Measurements from ENCODE around the gene PARM1. TPM values are rescaled to one million over a fixed set of nuclear protein-coding genes. Genes with fewer than 3 reads are reported as not detected.

The PARM1 gene
- total and polyA plus RNA-seq, 12 donors, result 11.3 to 204 (median 70.6) TPM

DNA sequence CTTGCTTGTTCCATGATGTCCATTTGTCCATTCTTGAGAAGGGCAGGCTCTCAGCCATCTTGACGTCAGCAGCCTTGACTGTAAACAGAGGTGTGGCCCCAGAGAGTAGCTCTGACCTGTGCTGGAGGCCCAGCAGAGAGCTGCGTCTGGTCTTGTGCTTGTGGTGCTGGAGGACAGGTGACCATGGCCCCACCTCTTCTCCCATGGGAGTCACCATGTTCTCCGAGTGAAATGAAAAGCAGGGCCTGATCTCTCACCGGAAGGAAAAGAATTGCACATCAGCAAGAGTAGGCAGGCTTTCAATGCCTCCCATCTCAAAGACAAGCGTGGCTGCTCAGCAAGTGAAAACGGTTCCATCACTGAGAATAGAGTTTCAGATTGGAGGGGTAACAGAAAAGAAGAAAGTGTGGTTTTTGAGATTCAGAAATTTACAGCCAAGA, 11.5 kb downstream of the PARM1 start:
- H3K9me3 ChIP-seq (replicated peaks in 1 of 3), result no peaks in the 10 kb centered on the region
- H3K27ac ChIP-seq, result no peak overlapping the region
- WGBS, 4 donors, result 68 to 80% (median 72%) methylated on average over 6 of the region's 6 CpGs
- DNase-seq, result no peak
- H3K36me3 ChIP-seq (replicated peaks in 1 of 2), result no peaks in the 10 kb centered on the region
- H3K4me1 ChIP-seq (replicated peaks in 1 of 2), result no peaks in the 10 kb centered on the region
- no peaks in the 10 kb centered on the region for H3K27me3 ChIP-seq
- H3K4me3 ChIP-seq, result no peak overlapping the region
- TF ChIP-seq POLR2A (IDR thresholded peaks at IDR 0.05), result no peak
- TF ChIP-seq, protein P1, sequence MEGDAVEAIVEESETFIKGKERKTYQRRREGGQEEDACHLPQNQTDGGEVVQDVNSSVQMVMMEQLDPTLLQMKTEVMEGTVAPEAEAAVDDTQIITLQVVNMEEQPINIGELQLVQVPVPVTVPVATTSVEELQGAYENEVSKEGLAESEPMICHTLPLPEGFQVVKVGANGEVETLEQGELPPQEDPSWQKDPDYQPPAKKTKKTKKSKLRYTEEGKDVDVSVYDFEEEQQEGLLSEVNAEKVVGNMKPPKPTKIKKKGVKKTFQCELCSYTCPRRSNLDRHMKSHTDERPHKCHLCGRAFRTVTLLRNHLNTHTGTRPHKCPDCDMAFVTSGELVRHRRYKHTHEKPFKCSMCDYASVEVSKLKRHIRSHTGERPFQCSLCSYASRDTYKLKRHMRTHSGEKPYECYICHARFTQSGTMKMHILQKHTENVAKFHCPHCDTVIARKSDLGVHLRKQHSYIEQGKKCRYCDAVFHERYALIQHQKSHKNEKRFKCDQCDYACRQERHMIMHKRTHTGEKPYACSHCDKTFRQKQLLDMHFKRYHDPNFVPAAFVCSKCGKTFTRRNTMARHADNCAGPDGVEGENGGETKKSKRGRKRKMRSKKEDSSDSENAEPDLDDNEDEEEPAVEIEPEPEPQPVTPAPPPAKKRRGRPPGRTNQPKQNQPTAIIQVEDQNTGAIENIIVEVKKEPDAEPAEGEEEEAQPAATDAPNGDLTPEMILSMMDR (IDR thresholded peaks at IDR 0.05), result no peak
- intact Hi-C loops (cut with DNase I), result no loop called here

DNA sequence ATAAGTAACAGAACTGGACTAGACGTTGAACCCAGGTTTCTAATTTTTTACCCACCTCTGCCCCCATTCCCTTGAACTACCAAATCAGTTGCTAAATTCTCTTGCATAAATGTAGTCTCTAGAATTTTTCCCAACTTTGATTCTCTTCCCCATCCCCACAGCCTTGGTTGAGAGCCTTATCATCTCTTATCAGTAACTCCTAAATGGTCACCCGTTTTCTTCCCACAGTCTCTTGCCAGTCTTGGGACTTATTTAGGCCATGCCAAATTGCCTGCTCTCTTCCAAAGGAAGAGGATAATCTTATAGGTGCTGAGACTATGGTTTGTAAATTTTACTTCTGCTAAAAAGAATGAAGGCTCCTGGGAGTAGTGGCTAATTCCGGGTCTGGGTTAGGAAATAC, 13.3 kb downstream of the PARM1 start:
- Histone ChIP-seq H3K4me1 (replicated peaks in 1 of 2) (no peaks in the 10 kb centered on the region), H3K9me3 (replicated peaks in 1 of 3) (no peaks in the 10 kb centered on the region), H3K27ac (no peak overlapping the region), H3K4me3 (no peak overlapping the region), H3K36me3 (replicated peaks in 1 of 2) (no peaks in the 10 kb centered on the region), H3K27me3 (no peaks in the 10 kb centered on the region)
- 61 to 69% (median 64%) methylated on average over 3 of the region's 3 CpGs for WGBS, 4 donors
- intact Hi-C loops (cut with DNase I), result no loop called here
- no peak for DNase-seq
- no peak for TF ChIP-seq POLR2A (IDR thresholded peaks at IDR 0.05)
- TF ChIP-seq, protein P1 (IDR thresholded peaks at IDR 0.05), result no peak

DNA sequence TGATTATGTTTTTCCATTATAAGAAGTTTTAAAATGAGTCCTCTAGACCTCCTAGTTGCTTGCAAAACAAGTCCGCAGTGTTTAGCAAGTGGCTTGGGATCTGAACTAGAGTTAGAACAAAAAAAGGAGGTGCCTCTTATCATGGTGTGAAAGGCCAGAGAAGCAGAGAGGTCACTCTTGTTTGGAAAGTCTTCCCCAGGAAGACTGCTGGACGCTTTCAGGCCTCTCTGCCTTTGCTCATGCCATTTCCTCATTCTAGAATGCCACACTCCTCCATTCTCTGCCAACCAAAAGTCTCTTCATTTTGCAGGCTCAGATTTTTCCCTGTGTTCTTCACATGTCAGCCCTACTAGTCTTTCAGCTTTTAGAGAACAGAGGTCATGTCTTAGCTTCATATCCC, 14.9 kb downstream of the PARM1 start:
- Histone ChIP-seq H3K4me3 (no peak overlapping the region), H3K36me3 (replicated peaks in 1 of 2) (no peaks in the 10 kb centered on the region), H3K4me1 (replicated peaks in 1 of 2) (no peaks in the 10 kb centered on the region), H3K9me3 (replicated peaks in 1 of 3) (no peaks in the 10 kb centered on the region), H3K27me3 (no peaks in the 10 kb centered on the region), H3K27ac (no peak overlapping the region)
- TF ChIP-seq POLR2A (IDR thresholded peaks at IDR 0.05), result no peak
- TF ChIP-seq, protein P1 (IDR thresholded peaks at IDR 0.05), result no peak
- WGBS, 4 donors, result 68 to 82% (median 76%) methylated on average over 2 of the region's 2 CpGs
- intact Hi-C loops (cut with DNase I), result no loop called here
- no peak for DNase-seq

DNA sequence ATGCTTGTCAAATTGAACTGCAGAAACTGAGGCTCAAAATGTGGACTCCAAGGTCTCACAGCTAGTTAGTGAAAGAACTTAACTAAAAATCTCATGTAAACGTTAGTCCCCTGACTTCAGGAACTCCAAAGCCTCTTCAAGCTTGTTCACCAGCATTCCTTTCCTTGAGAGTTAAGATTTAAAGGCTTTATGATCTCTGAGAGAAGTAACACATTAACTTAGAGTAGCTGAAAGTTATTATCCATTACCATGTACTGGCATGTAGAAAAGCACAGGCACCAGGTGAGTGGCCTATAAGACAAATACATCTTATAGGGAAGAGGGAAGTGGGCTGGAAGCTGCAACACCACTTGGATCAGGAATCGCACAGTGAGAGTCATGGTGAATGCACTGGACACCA, 15.3 kb downstream of the PARM1 start:
- intact Hi-C loops (cut with DNase I), result no loop called here
- no peaks in the 10 kb centered on the region for H3K36me3 ChIP-seq (replicated peaks in 1 of 2)
- WGBS, 4 donors, result 57 to 71% (median 63%) methylated on average over 2 of the region's 2 CpGs
- no peak for DNase-seq
- TF ChIP-seq, protein P1 (IDR thresholded peaks at IDR 0.05), result no peak
- TF ChIP-seq POLR2A (IDR thresholded peaks at IDR 0.05), result no peak
- no peaks in the 10 kb centered on the region for H3K4me1 ChIP-seq (replicated peaks in 1 of 2)
- H3K9me3 ChIP-seq (replicated peaks in 1 of 3), result no peaks in the 10 kb centered on the region
- no peak overlapping the region for H3K4me3 ChIP-seq
- H3K27me3 ChIP-seq, result no peaks in the 10 kb centered on the region
- no peak overlapping the region for H3K27ac ChIP-seq

Data from adrenal gland (tissue), 12 donors.